Smooth muscle cell (in vitro differentiated cells): ENCODE results near the gene DACT2. TPM values are rescaled to one million over a fixed set of nuclear protein-coding genes. Genes with fewer than 3 reads are reported as not detected.

Experiments
- DNase-seq: peaks from one replicate; lab custom pipeline; 2025; ENCODE audit not compliant: unreplicated experiment; lab: John Stamatoyannopoulos, UW
- H2AFZ ChIP-seq: fragments of 200-600 bp; sonication (generic); 2 replicates; pipeline ENCODE4 v1.6.0; 2016; ENCODE audit warnings: antibody characterized with exemption, low read depth, mild to moderate bottlenecking
- H3F3A ChIP-seq: fragments of 200-600 bp; sonication (generic); 2 replicates; pipeline ENCODE4 v1.6.0; 2017; ENCODE audit warnings: antibody characterized with exemption, low read depth
- H3K27ac ChIP-seq: fragments of 200-600 bp; sonication (generic); 2 replicates; pipeline ENCODE4 v1.5.1; 2016; ENCODE audit warnings: low read depth, mild to moderate bottlenecking
- H3K27me3 ChIP-seq: fragments of 200-600 bp; sonication (generic); 2 replicates; pipeline ENCODE4 v1.6.1; 2016; ENCODE audit warnings: low read depth, mild to moderate bottlenecking
- H3K36me3 ChIP-seq: fragments of 200-600 bp; sonication (generic); 2 replicates; pipeline ENCODE4 v1.5.1; 2016; ENCODE audit warnings: low read depth
- H3K4me1 ChIP-seq: fragments of 200-600 bp; sonication (generic); 2 replicates; pipeline ENCODE4 v1.5.1; 2016; ENCODE audit warnings: low read depth
- H3K4me2 ChIP-seq: fragments of 200-600 bp; sonication (generic); 2 replicates; pipeline ENCODE4 v1.6.0; 2016; ENCODE audit warnings: mild to moderate bottlenecking
- H3K4me3 ChIP-seq: fragments of 200-600 bp; sonication (generic); 2 replicates; pipeline ENCODE4 v1.5.1; 2016; ENCODE audit warnings: mild to moderate bottlenecking
- H3K79me2 ChIP-seq: fragments of 200-600 bp; sonication (generic); 2 replicates; pipeline ENCODE4 v1.6.0; 2016; ENCODE audit warnings: low read depth, mild to moderate bottlenecking
- H3K9ac ChIP-seq: fragments of 200-600 bp; sonication (generic); 2 replicates; pipeline ENCODE4 v1.6.0; 2016; ENCODE audit warnings: low read depth
- H3K9me3 ChIP-seq: fragments of 200-600 bp; sonication (generic); replicated peaks from 2 replicates; pipeline ENCODE4 v1.5.1; 2016; ENCODE audit warnings: low read depth
- H4K20me1 ChIP-seq: fragments of 200-600 bp; sonication (generic); 2 replicates; pipeline ENCODE4 v1.6.0; 2016; ENCODE audit warnings: low read depth
- CTCF ChIP-seq: fragments of 200-600 bp; sonication (generic); IDR thresholded peaks from 2 replicates; pipeline ENCODE4 v1.5.1; 2017; ENCODE audit warnings: borderline replicate concordance, mild to moderate bottlenecking, antibody characterized with exemption; ENCODE audit not compliant: insufficient read depth, poor library complexity, severe bottlenecking
- WGBS: methylation state at CpG from one replicate; pipeline ENCODE4 v1.1.7; 2016; ENCODE audit warnings: low lambda C conversion rate; 5-methylcytosine and 5-hydroxymethylcytosine counted together
- polyA plus RNA-seq: library from polyadenylated mRNA; unstranded; fragments of >200 nt; fragmentation: Nextera tagmentation; extraction: Ambion mirVana; gene quantifications from 2 replicates; pipeline ENCODE4 v1.2.1, GENCODE V29; 2016
- total RNA-seq: library from RNA; depleted of rRNA; stranded (reverse); fragments of >200 nt; gene quantifications from 2 replicates; pipeline ENCODE4 v1.2.3, GENCODE V29; 2014

The DACT2 gene
- total and polyA plus RNA-seq, 2 experiments from 2014 or later = 0.06 to 0.18 TPM

GRCh38 chr6:168300975-168301647 lies 18.5 kb downstream of the DACT2 start:
- Histone ChIP-seq H3K9ac (no peak overlapping the region), H3K27ac (no peak overlapping the region), H3K4me3 (no peak overlapping the region), H3K36me3 (no peaks in the 10 kb centered on the region), H3K9me3 (no peaks in the 10 kb centered on the region), H2AFZ (no peak overlapping the region), H4K20me1 (no peaks in the 10 kb centered on the region), H3K27me3 (no peaks in the 10 kb centered on the region), H3K4me2 (no peak overlapping the region), H3F3A (no peaks in the 10 kb centered on the region), H3K4me1 (peaks cover 18% of the 10 kb centered on the region), H3K79me2 (no peaks in the 10 kb centered on the region)
- 86% methylated on average over 20 of the region's 20 CpGs for WGBS
- no peak for DNase-seq
- no peak for TF ChIP-seq CTCF

GRCh38 chr6:168299541-168300511 lies 19.8 kb downstream of the DACT2 start:
- no peak for DNase-seq
- peaks cover 18% of the 10 kb centered on the region for H3K4me1 ChIP-seq
- no peaks in the 10 kb centered on the region for H3K79me2 ChIP-seq
- H3K27me3 ChIP-seq = peaks cover 3% of the 10 kb centered on the region
- no peak overlapping the region for H2AFZ ChIP-seq
- H3K9ac ChIP-seq = no peak overlapping the region
- no peak overlapping the region for H3K27ac ChIP-seq
- no peaks in the 10 kb centered on the region for H3K36me3 ChIP-seq
- H3F3A ChIP-seq = no peaks in the 10 kb centered on the region
- no peak overlapping the region for H3K4me2 ChIP-seq
- H3K9me3 ChIP-seq = no peaks in the 10 kb centered on the region
- H4K20me1 ChIP-seq = no peaks in the 10 kb centered on the region
- 92% methylated on average over 28 of the region's 28 CpGs for WGBS
- TF ChIP-seq CTCF = no peak
- no peak overlapping the region for H3K4me3 ChIP-seq

GRCh38 chr6:168297643-168298042 lies 21.9 kb downstream of the DACT2 start:
- TF ChIP-seq CTCF = no peak

More at GRCh38 chr6:168297643-168298042, 21.9 kb downstream of the DACT2 start:
- DNase-seq = no peak
- Histone ChIP-seq H3K79me2 (no peaks in the 10 kb centered on the region), H3K9ac (no peak overlapping the region), H3K4me1 (peaks cover 17% of the 10 kb centered on the region), H3K9me3 (no peaks in the 10 kb centered on the region), H3K27ac (no peak overlapping the region), H4K20me1 (no peaks in the 10 kb centered on the region), H3K27me3 (peaks cover 3% of the 10 kb centered on the region), H3F3A (no peaks in the 10 kb centered on the region), H3K36me3 (no peaks in the 10 kb centered on the region), H3K4me3 (no peak overlapping the region), H2AFZ (no peak overlapping the region), H3K4me2 (no peak overlapping the region)
- WGBS = 94% methylated on average over 13 of the region's 13 CpGs
